Measurements from ENCODE around the gene CRIM1.
"Not testable (repeated sequence)": the region's sequence is repeated elsewhere in the genome, so short reads cannot be mapped to it uniquely, and the experiment has no call there.

The CRIM1 gene

DNA sequence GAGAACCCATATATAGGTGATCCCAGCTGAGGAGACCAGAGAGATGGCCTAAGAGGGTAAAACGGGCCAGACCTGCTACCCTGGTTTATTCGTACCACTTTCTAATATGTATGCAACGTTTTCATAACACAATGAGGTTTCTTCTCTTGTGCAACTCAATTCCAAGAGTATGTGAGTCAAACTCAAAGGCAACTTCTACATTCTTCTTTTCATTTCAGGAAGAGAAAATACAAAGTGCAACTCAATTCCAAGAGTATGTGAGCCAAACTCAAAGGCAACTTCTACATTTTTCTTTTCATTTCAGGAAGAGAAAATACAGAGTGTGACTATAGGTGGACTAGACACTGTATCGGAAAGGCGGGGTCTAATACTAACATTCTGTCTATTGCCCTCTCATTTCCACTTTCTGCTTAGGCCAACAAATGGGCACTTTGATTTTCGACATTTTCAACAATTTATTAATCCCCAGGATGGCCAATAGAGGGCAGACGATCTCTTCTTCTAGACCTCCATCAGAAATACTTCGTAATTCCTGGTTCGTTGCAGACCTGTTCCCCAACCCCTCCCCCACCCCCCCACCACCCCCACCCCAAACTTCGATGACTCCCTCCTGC is 3.7 kb upstream of the CRIM1 start:
- no peak for DNase-seq (ENCODE audit: low read depth, low spot score)

DNA sequence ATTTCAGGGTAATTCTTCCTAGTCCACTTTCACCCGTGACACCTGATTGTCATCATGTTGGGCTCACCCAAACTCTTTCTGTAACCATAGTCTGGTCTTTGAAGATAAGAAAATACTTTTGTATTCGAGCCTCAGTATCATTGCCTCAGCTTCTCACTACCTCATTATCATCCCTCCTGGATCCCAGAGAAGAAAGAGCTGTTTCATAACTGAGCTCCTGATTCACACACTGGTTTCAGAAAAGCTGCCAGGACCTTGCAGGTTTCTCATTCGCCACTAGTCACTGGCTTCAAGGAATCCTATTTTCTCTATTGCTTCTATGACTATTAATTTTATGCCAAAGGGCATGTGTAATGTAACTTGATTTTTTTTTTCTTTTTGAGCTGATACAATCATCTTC is 2.9 kb upstream of the CRIM1 start:
- no peak for DNase-seq (ENCODE audit: low read depth, low spot score)

DNA sequence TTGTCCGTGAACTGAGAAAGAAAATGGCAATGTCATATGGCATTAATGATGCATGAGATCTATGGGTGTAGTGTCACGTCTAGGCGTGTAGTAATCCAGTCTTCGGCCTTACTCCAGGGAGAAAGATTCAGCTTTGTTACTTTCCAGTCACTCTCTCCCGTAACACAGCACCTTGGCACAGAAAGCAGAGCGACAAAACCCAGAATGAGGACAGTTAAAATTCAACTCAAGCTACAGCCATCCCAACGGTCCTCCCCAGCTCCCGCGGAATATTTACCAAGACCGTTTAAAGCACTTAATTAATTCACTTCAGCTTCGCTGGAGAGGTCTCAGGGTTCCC is 797 bp upstream of the CRIM1 start:
- DNase-seq (ENCODE audit: low read depth, low spot score): no peak

DNA sequence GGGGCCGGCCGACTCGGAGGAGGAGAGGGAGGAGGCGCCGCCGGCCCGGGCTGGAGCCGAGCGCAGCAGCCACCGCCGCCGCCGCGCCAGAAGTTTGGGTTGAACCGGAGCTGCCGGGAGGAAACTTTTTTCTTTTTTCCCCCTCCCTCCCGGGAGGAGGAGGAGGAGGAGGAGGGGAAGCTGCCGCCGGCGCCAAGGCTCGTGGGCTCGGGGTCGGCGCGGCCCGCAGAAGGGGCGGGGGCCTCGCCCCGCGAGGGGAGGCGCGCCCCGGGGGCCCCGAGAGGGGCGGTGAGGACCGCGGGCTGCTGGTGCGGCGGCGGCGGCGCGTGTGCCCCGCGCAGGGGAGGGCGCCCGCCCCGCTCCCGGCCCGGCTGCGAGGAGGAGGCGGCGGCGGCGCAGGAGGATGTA is 316 bp downstream of the CRIM1 start:
- DNase-seq (ENCODE audit: low read depth, low spot score): no peak

DNA sequence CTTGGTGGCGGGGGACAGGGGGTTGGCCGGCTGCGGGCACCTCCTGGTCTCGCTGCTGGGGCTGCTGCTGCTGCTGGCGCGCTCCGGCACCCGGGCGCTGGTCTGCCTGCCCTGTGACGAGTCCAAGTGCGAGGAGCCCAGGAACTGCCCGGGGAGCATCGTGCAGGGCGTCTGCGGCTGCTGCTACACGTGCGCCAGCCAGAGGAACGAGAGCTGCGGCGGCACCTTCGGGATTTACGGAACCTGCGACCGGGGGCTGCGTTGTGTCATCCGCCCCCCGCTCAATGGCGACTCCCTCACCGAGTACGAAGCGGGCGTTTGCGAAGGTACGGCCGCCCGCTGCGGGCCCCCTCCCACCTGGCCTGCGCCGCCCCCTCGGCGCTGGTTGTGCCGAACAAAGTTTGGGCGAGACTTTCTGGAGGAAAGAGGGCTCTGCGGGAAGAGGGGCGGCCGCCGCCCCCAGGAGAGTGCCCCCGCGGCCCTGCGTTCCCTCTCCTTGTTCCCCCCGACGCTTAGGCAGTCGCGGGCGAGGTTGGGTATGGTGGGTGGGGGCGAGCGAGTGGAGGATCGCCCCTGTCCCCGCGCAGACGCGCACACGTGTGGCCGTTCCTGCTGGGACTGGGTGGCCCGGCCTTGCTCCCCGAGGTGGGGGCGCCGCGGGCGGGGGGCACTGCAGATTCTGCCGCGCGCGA is 866 bp downstream of the CRIM1 start:
- no peak for DNase-seq (ENCODE audit: low read depth, low spot score)

DNA sequence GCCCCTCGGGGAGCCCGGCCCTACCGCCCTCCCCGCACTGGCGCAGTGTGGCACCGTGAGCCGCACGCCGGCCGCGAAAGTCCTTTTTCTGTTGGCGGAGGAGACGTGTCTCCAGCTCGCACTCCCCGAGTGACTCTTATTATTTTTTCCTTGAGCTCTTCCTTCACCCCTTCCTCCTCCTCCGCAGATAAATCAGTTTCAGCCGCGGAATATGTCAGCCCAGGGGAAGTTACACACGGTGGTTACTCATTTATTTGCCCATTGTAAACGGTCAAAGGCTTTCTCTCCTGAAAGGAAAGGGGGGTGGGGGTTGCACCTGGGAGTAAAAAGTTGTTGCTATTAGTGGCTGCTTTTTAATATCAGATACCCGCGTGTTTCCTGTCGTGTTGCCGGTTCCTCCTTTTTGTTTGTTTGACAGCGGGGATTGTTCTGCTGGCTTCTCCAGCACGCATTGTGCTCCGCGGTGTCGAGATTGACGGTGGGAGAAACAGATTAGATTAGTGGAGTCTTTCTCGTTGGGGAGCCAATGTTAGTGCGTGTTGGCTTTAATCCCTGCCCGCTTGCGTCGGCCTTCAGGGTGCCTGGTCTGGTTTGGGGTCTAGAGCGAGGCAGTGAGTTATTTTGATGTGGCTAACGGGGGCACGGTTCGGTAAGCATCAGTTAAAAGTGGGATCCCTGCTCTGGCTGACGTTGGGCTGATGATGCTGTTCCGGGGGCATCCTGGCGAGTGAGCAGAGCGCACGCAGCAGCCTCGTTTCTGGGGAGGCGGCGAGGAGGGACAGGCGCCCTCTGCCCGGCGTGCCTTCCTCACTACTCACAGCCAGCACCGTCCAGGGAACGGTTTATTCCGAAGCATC is 1.6 kb downstream of the CRIM1 start:
- no peak for DNase-seq (ENCODE audit: low read depth, low spot score)

DNA sequence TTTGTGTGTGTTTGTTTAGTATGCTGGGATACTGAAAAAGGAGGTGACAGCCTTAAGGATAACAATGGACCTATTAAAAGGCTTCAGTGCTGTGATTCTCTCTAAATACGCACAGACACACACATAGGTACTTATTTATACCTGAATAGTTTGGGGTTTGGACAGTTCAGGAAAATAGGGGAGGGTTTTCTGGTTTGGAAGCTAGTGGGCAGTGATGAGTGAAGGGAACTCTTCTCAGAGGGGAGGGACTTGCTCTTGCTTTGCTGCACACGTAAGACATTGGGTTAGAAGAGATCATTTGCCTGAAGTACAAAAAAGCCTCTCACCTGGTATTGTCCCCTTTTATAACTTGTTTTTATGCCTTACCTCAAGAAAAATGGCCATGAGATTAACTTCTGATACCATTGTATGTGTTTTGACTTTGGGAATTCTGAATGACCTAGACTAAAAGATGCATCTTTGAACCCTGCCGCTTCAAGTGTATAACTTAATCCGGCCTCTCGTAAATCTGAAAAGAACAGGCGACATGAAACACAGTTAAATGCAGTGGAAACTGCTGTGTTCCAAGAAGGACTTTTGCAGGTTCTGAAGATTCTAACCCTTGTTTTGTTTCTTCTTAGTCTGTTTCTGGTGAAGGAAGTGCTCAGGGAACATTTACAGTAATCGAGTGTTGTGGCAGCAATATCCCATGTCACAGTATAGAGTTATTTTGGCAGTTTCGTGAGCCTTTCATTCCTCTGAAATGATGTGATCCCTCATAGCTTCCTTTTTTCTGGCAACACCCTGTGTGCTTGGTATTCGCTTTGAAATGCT is 2.5 kb downstream of the CRIM1 start:
- no peak for DNase-seq (ENCODE audit: low read depth, low spot score)

DNA sequence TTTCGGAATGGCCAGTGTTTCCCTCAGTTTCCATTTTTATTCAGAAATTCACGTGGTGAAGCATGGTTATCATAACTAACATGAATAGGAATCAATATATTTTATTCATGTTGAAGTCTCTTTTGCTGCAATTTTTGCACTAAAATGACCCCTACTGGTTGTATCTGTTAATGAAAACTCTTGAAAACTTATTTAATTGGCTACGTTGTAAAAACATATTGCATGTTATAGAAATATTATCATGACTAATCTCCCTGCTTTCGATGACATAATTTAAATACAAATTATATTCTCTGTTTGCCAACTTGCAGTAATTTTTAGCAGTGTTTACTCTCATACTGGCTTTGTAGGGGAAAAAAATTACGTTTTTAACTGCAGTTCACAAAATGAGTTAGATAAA is 3.5 kb downstream of the CRIM1 start:
- DNase-seq (ENCODE audit: low read depth, low spot score): no peak

DNA sequence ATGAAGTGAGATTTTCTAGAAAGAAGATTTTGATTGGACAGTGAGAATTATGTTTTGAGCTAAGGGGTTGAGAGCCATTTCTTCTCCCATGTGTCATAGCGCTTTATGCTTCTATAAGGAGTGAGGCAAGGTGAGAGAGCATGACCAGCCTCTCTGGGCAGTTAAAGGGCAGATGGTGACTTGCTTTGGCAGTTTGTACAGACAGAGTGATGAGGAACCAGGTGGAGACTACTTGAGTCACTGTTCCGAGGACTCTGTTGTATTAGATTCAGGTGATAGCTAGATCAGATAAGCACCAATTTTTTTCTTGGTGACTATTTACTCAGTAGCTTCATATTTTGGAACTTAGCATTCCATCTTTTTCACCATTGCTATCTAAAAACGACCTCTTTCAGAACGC is 4.5 kb downstream of the CRIM1 start:
- DNase-seq (ENCODE audit: low read depth, low spot score): no peak

DNA sequence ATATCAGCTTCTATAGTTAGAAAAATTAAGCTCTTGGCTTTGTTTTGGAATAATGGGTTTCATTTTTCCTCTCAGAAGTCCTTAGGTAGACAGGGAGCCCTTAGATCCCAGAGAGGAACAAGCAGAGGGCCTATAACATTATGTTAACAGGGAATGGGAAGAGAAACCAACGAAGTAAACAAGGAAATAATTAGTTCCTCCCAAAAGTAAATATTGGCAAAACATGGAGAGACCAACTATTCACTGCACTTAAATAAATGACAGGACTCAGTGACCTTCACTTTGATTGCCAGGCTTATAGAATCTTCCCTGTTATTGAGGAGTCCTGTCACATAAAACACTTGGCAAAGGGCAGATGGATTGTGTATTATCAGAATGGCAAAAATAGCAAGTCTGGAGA is 5.3 kb downstream of the CRIM1 start:
- DNase-seq (ENCODE audit: low read depth, low spot score): no peak

DNA sequence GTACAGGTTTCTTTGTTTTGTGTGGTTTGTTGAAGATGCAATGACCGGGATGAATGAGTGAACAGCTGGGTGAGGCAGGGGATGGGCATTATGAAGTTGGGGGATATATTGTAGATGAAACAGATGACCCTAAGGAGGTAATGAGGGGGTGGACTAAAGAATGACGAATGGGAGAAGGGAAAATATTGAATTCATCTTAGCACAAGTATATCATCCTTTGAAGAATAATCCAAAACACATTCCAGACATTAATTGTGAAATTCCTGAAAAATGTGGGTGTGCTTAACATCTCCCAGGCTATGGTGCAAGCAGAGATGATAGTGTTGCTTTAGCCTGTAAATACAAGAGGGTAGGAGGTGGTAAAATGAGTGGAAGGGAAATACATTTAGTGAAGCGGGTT is 5.8 kb downstream of the CRIM1 start:
- DNase-seq (ENCODE audit: low read depth, low spot score): no peak

DNA sequence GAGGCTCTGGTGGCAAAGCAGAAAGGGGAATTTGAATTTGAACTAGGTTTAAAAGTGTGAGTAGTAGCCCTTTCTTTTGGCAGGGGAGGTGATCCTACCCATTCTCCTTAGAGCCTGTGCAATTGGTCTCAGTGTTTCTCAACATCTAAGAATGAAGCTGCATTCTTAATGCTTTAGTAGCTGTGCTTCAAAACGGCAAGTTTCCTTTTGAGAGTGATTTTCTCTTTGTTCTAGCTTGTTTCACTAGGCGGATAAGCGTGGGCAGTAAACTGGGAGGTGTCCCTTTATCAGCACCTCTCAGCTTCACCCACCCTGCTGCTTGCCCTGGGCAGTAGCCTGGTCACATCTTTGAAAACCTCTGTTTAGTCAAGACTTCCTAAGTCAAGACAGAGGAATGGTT is 6.7 kb downstream of the CRIM1 start:
- DNase-seq (ENCODE audit: low read depth, low spot score): no peak

DNA sequence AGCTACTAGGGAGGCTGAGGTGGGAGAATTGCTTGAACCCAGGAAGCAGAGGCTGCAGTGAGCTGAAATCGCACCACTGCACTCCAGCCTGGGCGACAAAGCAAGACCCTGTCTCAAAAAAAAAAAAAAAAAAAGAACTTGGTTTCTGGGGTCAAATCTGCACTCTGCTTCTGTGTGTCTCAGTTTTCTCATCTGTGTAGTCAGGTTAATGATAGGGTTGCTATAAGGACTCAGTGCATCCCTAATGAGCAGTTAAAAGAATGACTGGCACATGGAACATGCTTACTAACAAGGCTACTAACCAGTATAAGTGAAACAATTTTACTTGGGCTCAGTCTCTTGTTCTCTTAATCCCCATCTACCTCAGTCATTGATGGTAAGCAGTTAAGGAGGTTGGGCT is 7.5 kb downstream of the CRIM1 start:
- not testable (repeated sequence) for DNase-seq (ENCODE audit: low read depth, low spot score)

DNA sequence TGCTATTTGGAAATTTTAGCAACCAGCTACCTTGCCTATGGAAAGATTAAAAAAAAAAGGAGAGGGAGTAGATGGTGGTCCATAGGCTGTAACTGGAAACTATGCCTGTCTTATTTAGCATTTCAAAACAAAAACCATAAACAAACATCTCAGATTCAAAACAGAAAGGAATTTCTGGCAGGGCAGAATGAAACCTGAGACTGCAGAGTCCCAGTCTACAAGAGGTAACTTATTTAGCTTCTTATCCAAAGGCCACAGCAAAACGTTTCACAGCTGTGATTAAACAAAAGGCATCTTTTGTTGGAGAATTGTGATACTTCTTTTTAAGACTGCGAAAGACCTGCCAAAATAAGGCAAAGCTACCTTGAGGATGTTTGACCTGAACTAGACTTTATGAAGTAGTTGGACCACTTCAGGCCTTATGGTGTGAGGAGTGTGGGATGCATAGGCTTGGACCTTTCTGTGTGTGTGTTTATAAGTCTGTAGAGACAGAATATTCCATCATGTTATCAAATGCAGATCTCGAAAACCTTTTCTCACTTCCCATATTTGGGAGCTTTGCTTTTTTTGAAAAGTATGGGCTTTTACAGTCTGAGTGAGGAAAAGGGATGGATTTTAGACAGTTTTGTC is 11.0 kb downstream of the CRIM1 start:
- no peak for DNase-seq (ENCODE audit: low read depth, low spot score)

DNA sequence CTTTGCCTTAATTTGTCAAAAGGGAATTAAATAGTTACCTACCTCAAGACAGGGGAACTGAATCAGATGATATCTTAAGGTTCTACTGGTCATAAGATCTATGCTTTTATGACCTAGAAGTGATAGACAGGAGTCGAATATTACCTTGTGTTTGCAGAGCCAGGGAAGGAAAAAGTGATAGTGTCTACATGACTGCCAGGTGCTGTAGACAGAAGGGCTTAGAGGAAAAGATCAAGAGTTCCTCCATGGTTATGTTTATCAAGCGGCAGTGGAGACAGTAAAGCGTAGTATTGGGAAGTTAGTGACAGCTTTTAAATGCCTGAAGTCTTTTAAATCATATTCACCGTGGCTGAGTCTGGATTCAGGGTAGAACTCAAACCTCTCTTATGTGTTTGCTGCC is 11.9 kb downstream of the CRIM1 start:
- DNase-seq (ENCODE audit: low read depth, low spot score): no peak

DNA sequence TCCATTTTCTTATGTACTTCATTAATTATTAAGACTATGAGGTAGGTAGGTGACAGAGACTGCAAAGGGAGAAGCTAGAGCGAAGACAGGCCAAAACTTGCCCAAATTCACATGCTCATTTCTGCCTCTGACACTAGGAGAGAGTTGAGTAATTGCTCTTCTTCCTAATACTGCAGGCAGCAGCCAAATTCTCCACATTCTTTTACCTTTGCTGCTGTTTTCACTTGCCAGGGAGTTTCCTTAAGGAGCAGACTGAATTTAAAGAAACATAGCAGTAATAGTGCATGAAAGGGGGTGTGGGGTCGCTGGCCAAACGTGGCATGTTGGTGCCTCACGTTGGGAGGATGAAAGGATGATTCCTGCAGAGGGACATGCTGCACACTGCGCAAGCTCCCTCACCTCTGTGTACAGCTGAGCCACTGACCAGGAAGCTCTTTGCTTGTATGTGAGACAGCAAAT is 12.3 kb downstream of the CRIM1 start:
- DNase-seq (ENCODE audit: low read depth, low spot score): no peak

DNA sequence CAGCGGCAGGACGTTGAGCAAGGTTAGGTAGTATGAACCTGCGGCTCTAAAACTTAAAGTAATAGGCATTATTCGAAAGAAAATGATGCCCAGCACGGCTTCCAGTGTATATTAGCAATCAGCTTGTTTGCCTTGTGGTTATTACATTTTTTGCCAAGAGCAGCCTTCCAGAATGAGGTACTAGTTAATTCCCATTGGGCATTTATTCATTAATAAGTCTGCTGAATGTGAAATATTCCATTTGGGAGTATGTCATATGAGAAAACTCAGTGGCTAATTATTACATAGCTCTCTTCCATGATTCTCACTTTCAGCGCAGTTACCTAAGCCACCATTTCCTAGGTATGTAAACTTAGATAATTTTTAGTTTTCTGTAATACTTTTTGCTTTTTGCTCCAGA is 12.9 kb downstream of the CRIM1 start:
- no peak for DNase-seq (ENCODE audit: low read depth, low spot score)

DNA sequence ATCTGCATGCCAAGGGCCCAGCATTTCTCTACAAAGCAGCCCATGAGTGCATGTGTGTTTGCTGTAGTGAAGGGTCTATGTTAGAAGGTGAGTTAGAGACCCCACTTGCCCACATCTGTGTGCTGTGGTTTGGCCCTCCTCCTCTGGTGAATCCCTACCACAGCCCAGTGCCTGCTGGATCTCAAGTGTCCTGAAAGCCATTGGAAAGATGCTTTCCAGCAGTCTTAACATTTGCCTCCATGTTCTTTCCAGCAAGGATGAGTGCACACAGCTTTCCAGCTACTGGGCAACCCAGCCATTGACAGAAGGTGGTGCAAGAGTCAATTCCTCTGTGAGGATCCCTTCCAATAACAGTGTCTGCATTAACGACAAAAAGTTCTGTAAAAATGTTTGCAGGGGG is 13.6 kb downstream of the CRIM1 start:
- no peak for DNase-seq (ENCODE audit: low read depth, low spot score)

DNA sequence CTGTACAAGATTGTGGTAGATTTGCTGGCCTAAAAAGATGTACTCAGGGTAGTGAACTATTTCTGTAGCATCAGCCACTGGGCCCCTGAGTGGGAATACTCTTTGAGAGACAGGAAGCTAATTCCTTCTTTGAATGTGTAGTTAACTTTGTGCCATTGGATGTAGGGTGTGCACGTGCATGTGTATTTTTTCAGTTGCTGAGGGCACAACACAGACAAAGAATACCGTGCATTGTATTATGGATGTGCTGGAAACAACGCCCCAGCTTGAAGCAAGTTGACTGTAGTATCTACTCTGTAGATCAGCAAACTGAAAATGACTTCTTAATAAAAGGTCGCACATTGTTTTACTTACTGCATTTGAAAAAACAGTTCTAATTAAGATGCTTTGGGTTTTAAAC is 14.1 kb downstream of the CRIM1 start:
- DNase-seq (ENCODE audit: low read depth, low spot score): no peak

DNA sequence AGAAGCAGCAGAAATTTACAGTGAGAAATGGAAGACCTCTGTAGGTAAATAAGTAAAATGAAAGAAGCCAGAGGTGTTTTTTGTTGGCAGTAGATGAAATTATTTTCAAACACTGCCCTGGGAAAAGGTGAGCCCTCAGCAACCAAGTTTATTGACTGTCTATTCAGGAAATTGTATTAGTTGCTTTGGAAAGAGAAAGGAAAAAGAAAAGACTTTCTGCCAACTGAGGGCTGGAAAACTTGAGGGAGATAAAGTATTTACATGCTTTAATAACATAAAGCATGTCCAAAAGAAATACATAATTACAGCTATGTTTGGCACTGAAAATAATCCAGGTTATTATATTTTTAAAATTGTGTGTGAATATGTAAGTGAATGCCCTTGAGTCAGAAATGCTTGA is 14.7 kb downstream of the CRIM1 start:
- no peak for DNase-seq (ENCODE audit: low read depth, low spot score)

DNA sequence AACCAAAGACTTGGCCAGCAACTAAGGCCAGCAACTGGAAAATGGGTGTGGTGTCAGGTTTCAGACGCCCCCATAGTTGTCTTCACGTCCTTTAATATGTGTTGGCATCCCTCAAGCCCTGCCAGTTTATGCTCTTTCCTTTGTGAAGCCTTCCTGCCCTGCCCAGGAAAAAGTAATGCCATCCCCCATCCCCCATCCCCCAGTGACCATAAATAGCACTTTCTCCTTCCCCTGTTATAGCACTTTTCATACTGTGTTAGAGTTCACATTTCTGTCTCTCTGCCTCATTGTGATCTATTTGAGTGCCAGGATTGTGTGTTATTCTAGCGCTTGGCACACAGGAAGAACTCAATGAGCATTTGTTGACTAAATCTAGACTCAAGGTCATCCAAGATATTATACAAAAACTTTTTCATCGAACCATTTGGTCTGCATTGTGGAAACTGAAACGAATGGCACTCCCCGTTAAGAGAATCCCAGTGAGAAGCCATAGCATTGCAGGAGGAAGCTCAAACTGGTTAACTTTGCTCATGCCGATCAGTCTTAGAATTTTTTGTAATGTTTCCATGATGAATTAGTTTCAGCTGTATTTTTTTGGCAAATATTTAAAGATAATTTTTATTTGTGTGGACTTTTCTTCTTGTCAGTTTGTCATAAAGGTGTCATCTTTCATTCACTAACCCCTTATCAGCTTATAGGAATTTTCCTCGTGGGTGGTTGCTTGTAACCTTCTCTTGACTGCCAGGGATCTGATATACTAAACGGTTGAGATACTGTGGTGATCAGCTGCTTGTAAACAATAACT is 15.7 kb downstream of the CRIM1 start:
- no peak for DNase-seq (ENCODE audit: low read depth, low spot score)
